ENCODE measurements around the gene MTG2. TPM values are rescaled to one million over a fixed set of nuclear protein-coding genes. Genes with fewer than 3 reads are reported as not detected.
A peak's percentile ranks its signal among the peaks of the same experiment; 100 is the strongest.

Gene MTG2
- total and polyA plus RNA-seq, 10 of the 15 experiments (the other 5 are each of a cell fraction or from before 2014, with no cell fraction given) = 6.2 to 52.4 (median 34.3) TPM

DNA sequence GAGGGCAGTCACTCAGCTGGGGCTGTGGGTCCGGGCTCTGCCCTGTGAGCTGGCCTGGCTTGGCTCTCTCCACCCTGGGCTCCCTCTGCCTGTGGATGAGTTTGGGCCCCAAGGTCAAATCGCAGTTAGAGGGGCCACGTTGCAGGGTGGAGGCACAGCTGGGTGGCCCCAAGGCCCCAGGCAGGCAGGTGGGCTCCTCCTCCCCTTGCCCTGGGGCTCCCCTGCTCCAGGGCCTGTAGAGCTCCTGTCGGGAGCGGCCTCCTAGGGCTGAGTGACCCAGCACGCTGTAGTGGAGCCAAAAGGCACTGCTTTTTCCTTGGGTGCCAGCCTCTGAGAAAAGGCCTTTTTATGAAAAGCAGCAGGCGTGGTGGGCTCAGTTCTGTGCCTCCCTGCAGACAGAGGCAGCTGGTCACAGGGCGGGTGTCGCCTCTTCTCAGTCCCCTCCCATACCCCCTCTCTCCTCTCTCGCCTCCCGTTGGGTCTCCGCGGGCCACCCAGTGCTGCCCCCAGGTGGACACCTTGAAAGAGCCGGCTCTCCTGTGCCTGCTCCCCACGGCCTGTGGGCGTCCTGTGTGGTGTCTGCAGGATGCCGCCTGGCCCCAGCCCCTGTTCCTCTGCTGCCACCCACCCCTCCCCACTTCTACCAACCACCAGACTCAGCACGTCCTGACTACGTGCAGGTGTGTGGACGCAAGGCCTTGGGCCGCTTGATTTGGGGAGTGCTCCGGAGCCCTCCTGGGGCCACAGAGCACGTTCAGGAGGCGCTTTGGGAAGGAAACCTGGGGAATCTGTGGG, 26.0 kb upstream of the MTG2 start (continued):
- TF ChIP-seq, protein P1, sequence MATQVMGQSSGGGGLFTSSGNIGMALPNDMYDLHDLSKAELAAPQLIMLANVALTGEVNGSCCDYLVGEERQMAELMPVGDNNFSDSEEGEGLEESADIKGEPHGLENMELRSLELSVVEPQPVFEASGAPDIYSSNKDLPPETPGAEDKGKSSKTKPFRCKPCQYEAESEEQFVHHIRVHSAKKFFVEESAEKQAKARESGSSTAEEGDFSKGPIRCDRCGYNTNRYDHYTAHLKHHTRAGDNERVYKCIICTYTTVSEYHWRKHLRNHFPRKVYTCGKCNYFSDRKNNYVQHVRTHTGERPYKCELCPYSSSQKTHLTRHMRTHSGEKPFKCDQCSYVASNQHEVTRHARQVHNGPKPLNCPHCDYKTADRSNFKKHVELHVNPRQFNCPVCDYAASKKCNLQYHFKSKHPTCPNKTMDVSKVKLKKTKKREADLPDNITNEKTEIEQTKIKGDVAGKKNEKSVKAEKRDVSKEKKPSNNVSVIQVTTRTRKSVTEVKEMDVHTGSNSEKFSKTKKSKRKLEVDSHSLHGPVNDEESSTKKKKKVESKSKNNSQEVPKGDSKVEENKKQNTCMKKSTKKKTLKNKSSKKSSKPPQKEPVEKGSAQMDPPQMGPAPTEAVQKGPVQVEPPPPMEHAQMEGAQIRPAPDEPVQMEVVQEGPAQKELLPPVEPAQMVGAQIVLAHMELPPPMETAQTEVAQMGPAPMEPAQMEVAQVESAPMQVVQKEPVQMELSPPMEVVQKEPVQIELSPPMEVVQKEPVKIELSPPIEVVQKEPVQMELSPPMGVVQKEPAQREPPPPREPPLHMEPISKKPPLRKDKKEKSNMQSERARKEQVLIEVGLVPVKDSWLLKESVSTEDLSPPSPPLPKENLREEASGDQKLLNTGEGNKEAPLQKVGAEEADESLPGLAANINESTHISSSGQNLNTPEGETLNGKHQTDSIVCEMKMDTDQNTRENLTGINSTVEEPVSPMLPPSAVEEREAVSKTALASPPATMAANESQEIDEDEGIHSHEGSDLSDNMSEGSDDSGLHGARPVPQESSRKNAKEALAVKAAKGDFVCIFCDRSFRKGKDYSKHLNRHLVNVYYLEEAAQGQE (IDR thresholded peaks at IDR 0.05; ENCODE audit: low read depth, low read length) = no peak
- TF ChIP-seq SREBF1 (IDR thresholded peaks at IDR 0.05; ENCODE audit: low read length) = no peak
- TF ChIP-seq, protein P2, sequence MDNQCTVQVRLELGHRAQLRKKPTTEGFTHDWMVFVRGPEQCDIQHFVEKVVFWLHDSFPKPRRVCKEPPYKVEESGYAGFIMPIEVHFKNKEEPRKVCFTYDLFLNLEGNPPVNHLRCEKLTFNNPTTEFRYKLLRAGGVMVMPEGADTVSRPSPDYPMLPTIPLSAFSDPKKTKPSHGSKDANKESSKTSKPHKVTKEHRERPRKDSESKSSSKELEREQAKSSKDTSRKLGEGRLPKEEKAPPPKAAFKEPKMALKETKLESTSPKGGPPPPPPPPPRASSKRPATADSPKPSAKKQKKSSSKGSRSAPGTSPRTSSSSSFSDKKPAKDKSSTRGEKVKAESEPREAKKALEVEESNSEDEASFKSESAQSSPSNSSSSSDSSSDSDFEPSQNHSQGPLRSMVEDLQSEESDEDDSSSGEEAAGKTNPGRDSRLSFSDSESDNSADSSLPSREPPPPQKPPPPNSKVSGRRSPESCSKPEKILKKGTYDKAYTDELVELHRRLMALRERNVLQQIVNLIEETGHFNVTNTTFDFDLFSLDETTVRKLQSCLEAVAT (IDR thresholded peaks at IDR 0.05) = no peak
- no peak for TF ChIP-seq HDAC2 (IDR thresholded peaks at IDR 0.05)
- TF ChIP-seq, protein P3, sequence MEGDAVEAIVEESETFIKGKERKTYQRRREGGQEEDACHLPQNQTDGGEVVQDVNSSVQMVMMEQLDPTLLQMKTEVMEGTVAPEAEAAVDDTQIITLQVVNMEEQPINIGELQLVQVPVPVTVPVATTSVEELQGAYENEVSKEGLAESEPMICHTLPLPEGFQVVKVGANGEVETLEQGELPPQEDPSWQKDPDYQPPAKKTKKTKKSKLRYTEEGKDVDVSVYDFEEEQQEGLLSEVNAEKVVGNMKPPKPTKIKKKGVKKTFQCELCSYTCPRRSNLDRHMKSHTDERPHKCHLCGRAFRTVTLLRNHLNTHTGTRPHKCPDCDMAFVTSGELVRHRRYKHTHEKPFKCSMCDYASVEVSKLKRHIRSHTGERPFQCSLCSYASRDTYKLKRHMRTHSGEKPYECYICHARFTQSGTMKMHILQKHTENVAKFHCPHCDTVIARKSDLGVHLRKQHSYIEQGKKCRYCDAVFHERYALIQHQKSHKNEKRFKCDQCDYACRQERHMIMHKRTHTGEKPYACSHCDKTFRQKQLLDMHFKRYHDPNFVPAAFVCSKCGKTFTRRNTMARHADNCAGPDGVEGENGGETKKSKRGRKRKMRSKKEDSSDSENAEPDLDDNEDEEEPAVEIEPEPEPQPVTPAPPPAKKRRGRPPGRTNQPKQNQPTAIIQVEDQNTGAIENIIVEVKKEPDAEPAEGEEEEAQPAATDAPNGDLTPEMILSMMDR (IDR thresholded peaks at IDR 0.05 in 2 of 3, conservative IDR thresholded peaks at IDR 0.05 in 1 of 3; ENCODE audit: control insufficient read depth in 2 of 3, extremely low read depth in 1 of 3, insufficient read depth in 1 of 3, low read depth in 3 of 3, low read length in 3 of 3) = peak; percentile 57 to 80 (median 63)
- TF ChIP-seq JUND (IDR thresholded peaks at IDR 0.05; ENCODE audit: low read depth, low read length) = no peak
- peak; percentile 54; the same call in 1 of the 2 replicates for TF ChIP-seq SMC3 (IDR thresholded peaks at IDR 0.05; ENCODE audit: borderline replicate concordance, low read length)
- TF ChIP-seq SP1 (IDR thresholded peaks at IDR 0.05; ENCODE audit: low read depth, low read length) = no peak
- no peak for TF ChIP-seq MXI1 (IDR thresholded peaks at IDR 0.05; ENCODE audit: low read depth, low read length)
- TF ChIP-seq, protein P4, sequence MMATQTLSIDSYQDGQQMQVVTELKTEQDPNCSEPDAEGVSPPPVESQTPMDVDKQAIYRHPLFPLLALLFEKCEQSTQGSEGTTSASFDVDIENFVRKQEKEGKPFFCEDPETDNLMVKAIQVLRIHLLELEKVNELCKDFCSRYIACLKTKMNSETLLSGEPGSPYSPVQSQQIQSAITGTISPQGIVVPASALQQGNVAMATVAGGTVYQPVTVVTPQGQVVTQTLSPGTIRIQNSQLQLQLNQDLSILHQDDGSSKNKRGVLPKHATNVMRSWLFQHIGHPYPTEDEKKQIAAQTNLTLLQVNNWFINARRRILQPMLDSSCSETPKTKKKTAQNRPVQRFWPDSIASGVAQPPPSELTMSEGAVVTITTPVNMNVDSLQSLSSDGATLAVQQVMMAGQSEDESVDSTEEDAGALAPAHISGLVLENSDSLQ (IDR thresholded peaks at IDR 0.05) = no peak
- no peak for TF ChIP-seq ESRRA (IDR thresholded peaks at IDR 0.05; ENCODE audit: low read length)
- no peak for TF ChIP-seq NR2C1 (IDR thresholded peaks at IDR 0.05)

All from GM12878 (cell line).